IMR-90 (cell line): ENCODE results near the gene EBF3. TPM values are rescaled to one million over a fixed set of nuclear protein-coding genes. Genes with fewer than 3 reads are reported as not detected.

Experiments
- ATAC-seq: fragments of 200-7000 bp; cut with Tn5 transposase; 2 replicates; pipeline ENCODE4 v1.9.1; 2020; ENCODE audit warnings: low read depth, mild to moderate bottlenecking, moderate library complexity
- BruUV-seq: library from RNA; stranded (reverse); fragments of 400-500 nt; replicated peaks from 2 replicates; lab custom pipeline; 2021; lab: Mats Ljungman, UMichigan
- CTCF ChIA-PET: fragments of 300-600 bp; formaldehyde crosslinking; extraction: SDS; loops from one replicate; lab custom pipeline; 2021; ENCODE audit warnings: antibody characterized with exemption; lab: Yijun Ruan, JAX
- POLR2A ChIA-PET: fragments of 300-600 bp; sonication (Branson Sonifier 250); formaldehyde crosslinking; loops from one replicate; lab custom pipeline; 2022; ENCODE audit warnings: antibody characterized with exemption; ENCODE audit not compliant: unreplicated experiment; lab: Charles Lee
- DNase-seq: peaks from one replicate; pipeline ENCODE4 v3.0.0; 2013
- H2AFZ ChIP-seq: replicated peaks from 2 replicates; pipeline ENCODE3; 2013; ENCODE audit warnings: low read length, mild to moderate bottlenecking; ENCODE audit not compliant: poor library complexity
- H2AK5ac ChIP-seq: 2 replicates; pipeline ENCODE4 v1.6.1; 2013; ENCODE audit warnings: low read depth, low read length, inconsistent platforms
- H2AK9ac ChIP-seq: replicated peaks from 2 replicates; pipeline ENCODE3; 2013; ENCODE audit warnings: mild to moderate bottlenecking, low read depth, low read length, moderate library complexity; ENCODE audit not compliant: poor library complexity
- H2BK120ac ChIP-seq: 2 replicates; pipeline ENCODE4 v1.6.1; 2013; ENCODE audit warnings: low read depth, low read length, inconsistent platforms
- H2BK15ac ChIP-seq: 3 replicates; pipeline ENCODE4 v1.6.1; 2013; ENCODE audit warnings: low read depth, low read length, inconsistent platforms
- H2BK20ac ChIP-seq: 2 replicates; pipeline ENCODE4 v1.6.1; 2013; ENCODE audit warnings: low read depth, mild to moderate bottlenecking, inconsistent platforms, low read length, moderate library complexity
- H2BK5ac ChIP-seq: 2 replicates; pipeline ENCODE4 v1.6.1; 2013; ENCODE audit warnings: mild to moderate bottlenecking, low read depth, low read length, inconsistent platforms; ENCODE audit not compliant: poor library complexity, severe bottlenecking
- H3K14ac ChIP-seq: replicated peaks from 2 replicates; pipeline ENCODE4 v1.6.1; 2013; ENCODE audit warnings: low read depth, low read length, inconsistent platforms
- H3K18ac ChIP-seq: 2 replicates; pipeline ENCODE4 v1.6.1; 2013; ENCODE audit warnings: low read depth, low read length, control low read depth
- H3K23ac ChIP-seq: 2 replicates; pipeline ENCODE4 v1.6.1; 2013; ENCODE audit warnings: low read depth, low read length, inconsistent platforms
- H3K27ac ChIP-seq: 2 replicates; pipeline ENCODE4 v1.5.1; 2013; ENCODE audit warnings: mild to moderate bottlenecking, control low read depth, low read length; ENCODE audit not compliant: insufficient read depth
- H3K27me3 ChIP-seq: 2 replicates; pipeline ENCODE4 v1.6.1; 2013; ENCODE audit warnings: low read length; ENCODE audit not compliant: control insufficient read depth, insufficient read depth
- H3K36me3 ChIP-seq: 2 replicates; pipeline ENCODE4 v1.6.1; 2013; ENCODE audit warnings: low read length, mixed read lengths; ENCODE audit not compliant: control insufficient read depth, insufficient read depth
- H3K4ac ChIP-seq: 2 replicates; pipeline ENCODE4 v1.6.1; 2013; ENCODE audit warnings: low read depth, low read length, inconsistent platforms
- H3K4me1 ChIP-seq: 2 replicates; pipeline ENCODE4 v1.6.1; 2013; ENCODE audit warnings: low read length, mixed read lengths; ENCODE audit not compliant: control insufficient read depth, insufficient read depth
- H3K4me2 ChIP-seq: 2 replicates; pipeline ENCODE4 v1.6.1; 2013; ENCODE audit warnings: low read depth, mild to moderate bottlenecking, control low read depth, low read length, moderate library complexity
- H3K4me3 ChIP-seq: 2 replicates; pipeline ENCODE4 v1.5.1; 2013; ENCODE audit warnings: low read depth, mild to moderate bottlenecking, control low read depth, low read length, moderate library complexity; ENCODE audit not compliant: insufficient read depth
- H3K56ac ChIP-seq: 2 replicates; pipeline ENCODE4 v1.6.1; 2013; ENCODE audit warnings: low read length, inconsistent platforms; ENCODE audit not compliant: insufficient read depth; ENCODE audit errors: extremely low read depth
- H3K79me1 ChIP-seq, 2 experiments: 2 replicates each; pipeline ENCODE4 v1.6.1; 2013; ENCODE audit warnings: low read length in 2 of 2, inconsistent platforms in 1 of 2, low read depth in 1 of 2
- H3K9ac ChIP-seq: 2 replicates; pipeline ENCODE4 v1.6.1; 2013; ENCODE audit warnings: low read depth, low read length, control low read depth
- H3K9me1 ChIP-seq: 2 replicates; pipeline ENCODE4 v1.6.1; 2013; ENCODE audit warnings: low read length, inconsistent platforms; ENCODE audit not compliant: insufficient read depth
- H3K9me3 ChIP-seq: 2 replicates; pipeline ENCODE4 v1.6.1; 2013; ENCODE audit warnings: low read length; ENCODE audit not compliant: control insufficient read depth, insufficient read depth
- H4K20me1 ChIP-seq: 2 replicates; pipeline ENCODE4 v1.6.1; 2013; ENCODE audit warnings: low read length, inconsistent platforms; ENCODE audit not compliant: insufficient read depth
- H4K5ac ChIP-seq: 2 replicates; pipeline ENCODE4 v1.6.1; 2013; ENCODE audit warnings: mild to moderate bottlenecking, low read depth, low read length, control low read depth
- H4K8ac ChIP-seq, 2 experiments: 2 replicates each; pipeline ENCODE4 v1.6.1; 2013; ENCODE audit warnings: low read depth in 2 of 2, low read length in 2 of 2, control low read depth in 1 of 2, inconsistent platforms in 1 of 2
- H4K91ac ChIP-seq: 2 replicates; pipeline ENCODE4 v1.6.1; 2013; ENCODE audit warnings: low read depth, low read length, inconsistent platforms; ENCODE audit not compliant: insufficient read depth
- BHLHE40 ChIP-seq: fragments of 150-350 bp; IDR thresholded peaks from 2 replicates; pipeline ENCODE4 v1.6.1; 2016; ENCODE audit warnings: mild to moderate bottlenecking, low read depth, low read length
- CHD1 ChIP-seq: IDR thresholded peaks from 2 replicates; pipeline ENCODE4 v1.6.1; 2012; ENCODE audit warnings: low read depth, low read length, improper control_type of control experiment
- FOS ChIP-seq: fragments of 150-350 bp; IDR thresholded peaks from 2 replicates; pipeline ENCODE4 v1.6.1; 2016; ENCODE audit warnings: low read depth, low read length
- MAZ ChIP-seq: IDR thresholded peaks from 2 replicates; pipeline ENCODE4 v1.6.1; 2012; ENCODE audit warnings: low read depth, mild to moderate bottlenecking, low read length, improper control_type of control experiment, moderate library complexity, borderline replicate concordance
- MXI1 ChIP-seq: IDR thresholded peaks from 2 replicates; pipeline ENCODE4 v1.6.1; 2012; ENCODE audit warnings: low read depth, mild to moderate bottlenecking, low read length, moderate library complexity, borderline replicate concordance
- POLR2A ChIP-seq: IDR thresholded peaks from 2 replicates; pipeline ENCODE4 v1.6.1; 2012; ENCODE audit warnings: mild to moderate bottlenecking, low read depth, low read length
- RAD21 ChIP-seq: IDR thresholded peaks from 2 replicates; pipeline ENCODE4 v1.6.1; 2012; ENCODE audit warnings: low read length, improper control_type of control experiment
- RCOR1 ChIP-seq: IDR thresholded peaks from 2 replicates; pipeline ENCODE4 v1.6.1; 2012; ENCODE audit warnings: mild to moderate bottlenecking, low read length, improper control_type of control experiment; ENCODE audit not compliant: insufficient replicate concordance
- SMC3 ChIP-seq: fragments of 150-350 bp; IDR thresholded peaks from 2 replicates; pipeline ENCODE4 v1.6.1; 2016; ENCODE audit warnings: low read depth, mild to moderate bottlenecking, antibody characterized with exemption, low read length, moderate library complexity
- WGBS, 2 experiments: methylation state at CpG; one replicate each; pipeline versions ENCODE4 v1.1.5 to v1.1.7; 2013; ENCODE audit warnings: missing lambda C conversion rate in 2 of 2; ENCODE audit not compliant: insufficient read length in 1 of 2; ENCODE audit errors: extremely low coverage in 2 of 2; 5-methylcytosine and 5-hydroxymethylcytosine counted together
- dilution Hi-C: fragments of 300-500 bp; cut with HindIII; formaldehyde crosslinking; loops from one replicate; pipeline ENCODE4 v1.14.3; 2018; ENCODE audit warnings: low sequenced_read_pairs; ENCODE audit not compliant: unreplicated experiment
- in situ Hi-C: fragments of 300-500 bp; cut with MboI; formaldehyde crosslinking; loops from 3 replicates; pipeline ENCODE4 v1.14.3; 2019; ENCODE audit warnings: low sequenced_read_pairs, inconsistent platforms, mixed read lengths
- intact Hi-C: fragments of 100-400 bp; cut with micrococcal nuclease; formaldehyde crosslinking; loops from 2 replicates; pipeline ENCODE4 v1.10.0; 2022
- polyA plus RNA-seq, 3 experiments: library from polyadenylated mRNA; depleted of rRNA; stranded (reverse); fragments of >200 nt; gene quantifications; 2 replicates each; pipeline ENCODE4 v1.2.3, GENCODE V29; 2012; ENCODE audit warnings: low replicate concordance in 1 of 3
- total RNA-seq: library from RNA; depleted of rRNA; stranded (reverse); fragments of >200 nt; gene quantifications from 2 replicates; pipeline ENCODE4 v1.2.3, GENCODE V29; 2012
- TF ChIP-seq, protein P1 (sequence below): conservative IDR thresholded peaks from 2 replicates; pipeline ENCODE4 v1.5.1; 2012; ENCODE audit warnings: mild to moderate bottlenecking, low read depth, low read length, improper control_type of control experiment
- TF ChIP-seq, protein P2 (sequence below): fragments of 150-350 bp; IDR thresholded peaks from 2 replicates; pipeline ENCODE4 v1.6.1; 2017; ENCODE audit warnings: mild to moderate bottlenecking, antibody characterized with exemption, low read length, low read depth

The EBF3 gene
- total and polyA plus RNA-seq, 2 of the 4 experiments (the other 2 are of a cell fraction): 0.36 to 0.70 TPM

DNA sequence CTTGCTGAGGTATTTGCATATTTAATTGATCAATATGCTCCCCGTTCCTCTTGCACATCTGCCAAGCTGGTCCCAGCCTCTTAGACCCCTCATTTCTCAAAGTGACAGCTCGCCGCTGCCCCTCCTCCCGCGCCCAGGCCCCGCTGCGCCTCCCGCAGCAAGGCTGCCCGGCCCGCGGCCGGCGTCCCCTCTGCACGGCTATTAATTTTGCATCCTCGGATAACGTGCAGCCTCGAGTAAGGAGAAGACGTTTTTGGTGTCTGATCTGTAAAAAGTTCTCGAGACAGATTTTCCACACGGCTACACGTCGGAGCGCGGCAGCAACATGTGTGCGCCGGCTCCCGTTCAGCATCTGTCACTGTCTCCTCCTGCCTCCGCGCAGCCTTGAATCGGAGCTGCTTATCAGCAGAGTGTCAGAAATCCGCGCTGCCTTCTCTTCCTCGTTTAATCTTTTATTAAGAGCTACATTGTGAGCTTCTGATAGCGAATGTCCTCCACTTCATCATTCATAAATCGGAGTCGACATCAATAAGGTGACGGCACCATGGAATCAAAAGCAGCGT is 65.3 kb downstream of the EBF3 start:
- no peaks in the 10 kb centered on the region for H3K9me3 ChIP-seq
- no peaks in the 10 kb centered on the region for H4K20me1 ChIP-seq
- H2AFZ ChIP-seq: no peak overlapping the region
- no peak overlapping the region for H3K4me3 ChIP-seq
- in situ Hi-C loops (no loop called here), intact Hi-C loops (no loop called here), dilution Hi-C loops (no loop called here)
- no peaks in the 10 kb centered on the region for H3K9me1 ChIP-seq
- H3K79me1 ChIP-seq: no peaks in the 10 kb centered on the region
- TF ChIP-seq FOS: no peak
- TF ChIP-seq MAZ: no peak
- TF ChIP-seq, protein P1, sequence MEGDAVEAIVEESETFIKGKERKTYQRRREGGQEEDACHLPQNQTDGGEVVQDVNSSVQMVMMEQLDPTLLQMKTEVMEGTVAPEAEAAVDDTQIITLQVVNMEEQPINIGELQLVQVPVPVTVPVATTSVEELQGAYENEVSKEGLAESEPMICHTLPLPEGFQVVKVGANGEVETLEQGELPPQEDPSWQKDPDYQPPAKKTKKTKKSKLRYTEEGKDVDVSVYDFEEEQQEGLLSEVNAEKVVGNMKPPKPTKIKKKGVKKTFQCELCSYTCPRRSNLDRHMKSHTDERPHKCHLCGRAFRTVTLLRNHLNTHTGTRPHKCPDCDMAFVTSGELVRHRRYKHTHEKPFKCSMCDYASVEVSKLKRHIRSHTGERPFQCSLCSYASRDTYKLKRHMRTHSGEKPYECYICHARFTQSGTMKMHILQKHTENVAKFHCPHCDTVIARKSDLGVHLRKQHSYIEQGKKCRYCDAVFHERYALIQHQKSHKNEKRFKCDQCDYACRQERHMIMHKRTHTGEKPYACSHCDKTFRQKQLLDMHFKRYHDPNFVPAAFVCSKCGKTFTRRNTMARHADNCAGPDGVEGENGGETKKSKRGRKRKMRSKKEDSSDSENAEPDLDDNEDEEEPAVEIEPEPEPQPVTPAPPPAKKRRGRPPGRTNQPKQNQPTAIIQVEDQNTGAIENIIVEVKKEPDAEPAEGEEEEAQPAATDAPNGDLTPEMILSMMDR: no peak
- TF ChIP-seq SMC3: no peak
- TF ChIP-seq POLR2A: no peak
- TF ChIP-seq MXI1: no peak
- TF ChIP-seq CHD1: no peak
- TF ChIP-seq RCOR1: no peak
- no peak for TF ChIP-seq BHLHE40
- TF ChIP-seq RAD21: no peak
- TF ChIP-seq, protein P2, sequence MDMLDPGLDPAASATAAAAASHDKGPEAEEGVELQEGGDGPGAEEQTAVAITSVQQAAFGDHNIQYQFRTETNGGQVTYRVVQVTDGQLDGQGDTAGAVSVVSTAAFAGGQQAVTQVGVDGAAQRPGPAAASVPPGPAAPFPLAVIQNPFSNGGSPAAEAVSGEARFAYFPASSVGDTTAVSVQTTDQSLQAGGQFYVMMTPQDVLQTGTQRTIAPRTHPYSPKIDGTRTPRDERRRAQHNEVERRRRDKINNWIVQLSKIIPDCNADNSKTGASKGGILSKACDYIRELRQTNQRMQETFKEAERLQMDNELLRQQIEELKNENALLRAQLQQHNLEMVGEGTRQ: no peak
- BruUV-seq: no TSS peak
- POLR2A ChIA-PET: no interaction called here
- H4K91ac ChIP-seq: no peak overlapping the region
- no peak overlapping the region for H4K5ac ChIP-seq
- H2BK120ac ChIP-seq: no peak overlapping the region
- no peak overlapping the region for H2AK5ac ChIP-seq
- H3K23ac ChIP-seq: no peak overlapping the region
- H3K18ac ChIP-seq: no peak overlapping the region
- H3K4me2 ChIP-seq: peak overlapping the region; percentile 27; the same call in 1 of the 2 replicates
- H2BK5ac ChIP-seq: no peak overlapping the region
- ATAC-seq (peak; percentile 47; the same call in 1 of the 2 replicates), DNase-seq (no peak)
- no peaks in the 10 kb centered on the region; the same call in 1 of the 2 replicates for H3K27me3 ChIP-seq
- H4K8ac ChIP-seq: no peak overlapping the region
- CTCF ChIA-PET: interaction anchor here (1.6 kb wide), 1 partner anchor 10 kb away, joined by 3 read pairs; no protein-coding TSS in a partner anchor
- H3K27ac ChIP-seq: no peak overlapping the region
- no peak overlapping the region for H3K9ac ChIP-seq
- no peaks in the 10 kb centered on the region; the same call in 1 of the 2 replicates for H3K4me1 ChIP-seq
- no peak overlapping the region for H3K4ac ChIP-seq
- H2AK9ac ChIP-seq: no peak overlapping the region
- H2BK15ac ChIP-seq: no peak overlapping the region
- H3K36me3 ChIP-seq: no peaks in the 10 kb centered on the region
- no peak overlapping the region for H3K56ac ChIP-seq
- H2BK20ac ChIP-seq: no peak overlapping the region
- 7% methylated on average over 14 of the region's 38 CpGs; no CpG with 5 or more reads in 1 of the 2 experiments for WGBS, 2 experiments
- no peak overlapping the region for H3K14ac ChIP-seq
